ENCODE measurements around the gene GTF2H4.

DNA sequence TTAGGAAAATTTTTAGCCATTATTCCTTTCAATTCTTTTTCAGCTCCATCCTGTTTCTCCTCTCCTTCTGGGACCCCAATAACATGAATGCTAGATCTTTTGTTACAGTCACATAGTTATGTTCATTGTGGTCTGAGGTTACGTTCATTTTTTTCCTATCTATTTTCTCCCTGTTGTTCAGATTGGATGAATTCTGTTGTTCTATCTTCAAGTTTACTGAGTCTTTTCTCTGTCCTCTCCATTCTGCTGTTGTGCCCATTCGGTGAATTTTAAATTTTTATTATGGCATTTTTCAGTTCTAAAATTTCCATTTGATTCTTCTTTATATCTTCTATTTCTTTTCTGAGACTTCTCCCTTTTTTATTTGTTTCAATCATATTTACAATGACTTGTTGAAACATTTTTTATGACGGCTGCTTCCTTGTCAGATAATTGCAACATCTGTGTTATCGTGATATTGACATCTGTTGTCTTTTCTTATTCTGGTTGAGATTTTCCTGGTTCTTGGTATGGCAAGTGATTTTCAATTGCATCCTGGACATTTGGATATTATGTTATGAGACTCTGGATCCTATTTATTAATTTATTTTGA, 36.3 kb upstream of the GTF2H4 start:
- TF ChIP-seq RFX5 (IDR thresholded peaks at IDR 0.05; ENCODE audit: low read depth, low read length) (no peak), FOXM1 (IDR thresholded peaks at IDR 0.05; ENCODE audit: low read depth, low read length) (no peak), ZNF274 (IDR thresholded peaks at IDR 0.05; ENCODE audit: insufficient read depth, insufficient read length) (no peak), NRF1 (conservative IDR thresholded peaks at IDR 0.05; ENCODE audit: low read depth, low read length) (no peak), ZSCAN29 (IDR thresholded peaks at IDR 0.05) (no peak), SUZ12 (IDR thresholded peaks at IDR 0.05; ENCODE audit: unreplicated experiment) (no peak), POLR2A (IDR thresholded peaks at IDR 0.05; ENCODE audit: low read depth, low read length) (no peak), EP300 (IDR thresholded peaks at IDR 0.05; ENCODE audit: borderline replicate concordance in 1 of 2, control insufficient read depth in 1 of 2, low read depth in 2 of 2, low read length in 2 of 2) (no peak), POLR2AphosphoS5 (IDR thresholded peaks at IDR 0.05; ENCODE audit: low read length) (no peak), RAD21 (IDR thresholded peaks at IDR 0.05; ENCODE audit: insufficient read depth, low read depth, low read length) (no peak)
- TF ChIP-seq, protein P1, sequence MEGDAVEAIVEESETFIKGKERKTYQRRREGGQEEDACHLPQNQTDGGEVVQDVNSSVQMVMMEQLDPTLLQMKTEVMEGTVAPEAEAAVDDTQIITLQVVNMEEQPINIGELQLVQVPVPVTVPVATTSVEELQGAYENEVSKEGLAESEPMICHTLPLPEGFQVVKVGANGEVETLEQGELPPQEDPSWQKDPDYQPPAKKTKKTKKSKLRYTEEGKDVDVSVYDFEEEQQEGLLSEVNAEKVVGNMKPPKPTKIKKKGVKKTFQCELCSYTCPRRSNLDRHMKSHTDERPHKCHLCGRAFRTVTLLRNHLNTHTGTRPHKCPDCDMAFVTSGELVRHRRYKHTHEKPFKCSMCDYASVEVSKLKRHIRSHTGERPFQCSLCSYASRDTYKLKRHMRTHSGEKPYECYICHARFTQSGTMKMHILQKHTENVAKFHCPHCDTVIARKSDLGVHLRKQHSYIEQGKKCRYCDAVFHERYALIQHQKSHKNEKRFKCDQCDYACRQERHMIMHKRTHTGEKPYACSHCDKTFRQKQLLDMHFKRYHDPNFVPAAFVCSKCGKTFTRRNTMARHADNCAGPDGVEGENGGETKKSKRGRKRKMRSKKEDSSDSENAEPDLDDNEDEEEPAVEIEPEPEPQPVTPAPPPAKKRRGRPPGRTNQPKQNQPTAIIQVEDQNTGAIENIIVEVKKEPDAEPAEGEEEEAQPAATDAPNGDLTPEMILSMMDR (IDR thresholded peaks at IDR 0.05 in 2 of 3, conservative IDR thresholded peaks at IDR 0.05 in 1 of 3; ENCODE audit: control insufficient read depth in 2 of 3, extremely low read depth in 1 of 3, insufficient read depth in 1 of 3, low read depth in 3 of 3, low read length in 3 of 3): no peak
- TF ChIP-seq, protein P2, sequence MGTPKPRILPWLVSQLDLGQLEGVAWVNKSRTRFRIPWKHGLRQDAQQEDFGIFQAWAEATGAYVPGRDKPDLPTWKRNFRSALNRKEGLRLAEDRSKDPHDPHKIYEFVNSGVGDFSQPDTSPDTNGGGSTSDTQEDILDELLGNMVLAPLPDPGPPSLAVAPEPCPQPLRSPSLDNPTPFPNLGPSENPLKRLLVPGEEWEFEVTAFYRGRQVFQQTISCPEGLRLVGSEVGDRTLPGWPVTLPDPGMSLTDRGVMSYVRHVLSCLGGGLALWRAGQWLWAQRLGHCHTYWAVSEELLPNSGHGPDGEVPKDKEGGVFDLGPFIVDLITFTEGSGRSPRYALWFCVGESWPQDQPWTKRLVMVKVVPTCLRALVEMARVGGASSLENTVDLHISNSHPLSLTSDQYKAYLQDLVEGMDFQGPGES (IDR thresholded peaks at IDR 0.05): no peak
